NCI-H187 (cell line): ENCODE measurements around the gene EREG.
"Not testable (repeated sequence)": the region's sequence is repeated elsewhere in the genome, so short reads cannot be mapped to it uniquely, and the experiment has no call there.

Experiments used
- DNase-seq, 2 experiments: peaks; one replicate each; lab custom pipeline; 2025; lab: John Stamatoyannopoulos, UW

EREG gene

GRCh38 chr4:74390677-74391076 is 25.7 kb downstream of the EREG start:
- DNase-seq = no peak

DNA sequence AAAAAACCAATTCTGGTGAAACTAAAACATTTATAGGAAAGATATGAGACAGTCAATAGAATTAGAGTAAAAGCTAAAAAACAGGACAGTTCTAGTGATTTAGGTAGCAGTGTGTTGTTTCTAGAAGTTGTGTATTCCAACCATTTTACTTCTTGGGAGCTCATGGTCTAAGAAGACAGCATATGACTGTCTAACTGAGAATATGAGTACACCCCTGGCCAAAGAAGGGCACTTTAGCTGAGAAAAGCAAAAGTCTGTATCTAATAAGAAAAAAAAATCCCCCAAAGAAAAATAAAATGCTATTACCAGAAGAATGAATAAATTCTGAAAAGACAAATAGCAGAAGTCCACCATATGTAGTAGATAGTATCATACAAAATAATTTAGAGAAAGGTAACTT is 26.4 kb downstream of the EREG start:
- no peak for DNase-seq

GRCh38 chr4:74391890-74392475 is 27.0 kb downstream of the EREG start:
- no peak for DNase-seq

- no peak for DNase-seq
Measured at GRCh38 chr4:74394476-74395136, 29.7 kb downstream of the EREG start.

DNA sequence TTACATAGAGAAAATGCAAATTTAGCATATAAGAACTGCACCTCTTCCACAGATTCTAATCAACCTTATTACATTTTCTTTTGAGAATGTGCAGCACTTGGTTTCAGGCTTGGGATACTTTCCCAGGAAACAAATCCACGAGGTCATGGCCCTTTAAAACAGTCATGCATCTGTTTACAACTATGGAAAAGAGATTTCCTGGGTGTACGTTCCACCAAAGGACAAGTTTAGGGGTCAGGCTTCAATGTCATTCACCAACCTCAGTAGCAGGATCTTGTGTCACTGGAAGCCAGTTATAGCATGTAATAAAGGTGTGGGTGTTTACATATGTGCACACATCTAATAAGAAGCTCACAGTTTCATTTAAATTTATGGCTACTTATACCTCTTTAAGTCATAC is 30.7 kb downstream of the EREG start:
- DNase-seq = no peak

GRCh38 chr4:74397748-74398426 is 32.9 kb downstream of the EREG start:
- no peak for DNase-seq

- not testable (repeated sequence) for DNase-seq
Measured at GRCh38 chr4:74398894-74399589, 34.1 kb downstream of the EREG start.

DNA sequence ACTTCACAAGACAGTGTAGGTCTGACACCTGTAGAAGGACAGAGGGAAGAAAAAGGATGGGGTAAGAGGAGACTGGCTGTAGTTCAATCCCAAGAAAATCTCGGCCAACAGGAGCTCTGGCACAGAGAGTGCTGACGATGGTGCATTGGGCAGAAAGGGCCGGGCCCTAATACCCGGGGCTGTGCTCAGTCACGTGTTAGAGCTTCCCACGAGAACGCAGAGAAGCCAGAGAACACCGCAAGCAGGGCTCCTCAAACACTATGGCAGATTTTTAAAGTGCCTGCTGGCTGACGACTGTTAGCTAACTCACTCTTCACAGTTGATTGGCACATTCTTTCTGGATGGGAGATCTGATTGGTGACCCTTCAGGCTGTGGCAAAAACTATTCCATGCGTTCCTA is 35.5 kb downstream of the EREG start:
- no peak for DNase-seq

GRCh38 chr4:74402692-74403456 is 37.9 kb downstream of the EREG start:
- DNase-seq = no peak

- no peak for DNase-seq
Measured at GRCh38 chr4:74407891-74408290, 42.9 kb downstream of the EREG start.

- DNase-seq = no peak
Measured at GRCh38 chr4:74408639-74409038, 43.7 kb downstream of the EREG start.

DNA sequence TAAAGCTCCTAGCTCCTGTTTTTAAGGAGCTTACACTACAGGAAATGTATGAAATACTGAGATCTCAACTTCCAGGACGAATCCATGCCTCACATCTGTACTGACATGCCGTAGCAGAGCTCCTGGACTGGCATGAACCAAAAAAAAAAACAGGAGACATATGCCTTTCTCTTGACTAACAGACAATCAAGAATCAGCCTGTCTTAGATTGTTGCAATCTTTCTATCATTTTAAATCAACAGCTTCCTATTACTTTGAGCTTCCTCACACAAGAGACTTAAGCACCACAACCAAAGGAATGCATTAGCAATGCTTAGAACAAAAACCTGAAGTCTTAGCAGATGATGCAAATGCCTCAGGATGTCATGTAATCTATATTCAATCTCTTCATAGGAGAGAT is 45.3 kb downstream of the EREG start:
- no peak for DNase-seq

DNA sequence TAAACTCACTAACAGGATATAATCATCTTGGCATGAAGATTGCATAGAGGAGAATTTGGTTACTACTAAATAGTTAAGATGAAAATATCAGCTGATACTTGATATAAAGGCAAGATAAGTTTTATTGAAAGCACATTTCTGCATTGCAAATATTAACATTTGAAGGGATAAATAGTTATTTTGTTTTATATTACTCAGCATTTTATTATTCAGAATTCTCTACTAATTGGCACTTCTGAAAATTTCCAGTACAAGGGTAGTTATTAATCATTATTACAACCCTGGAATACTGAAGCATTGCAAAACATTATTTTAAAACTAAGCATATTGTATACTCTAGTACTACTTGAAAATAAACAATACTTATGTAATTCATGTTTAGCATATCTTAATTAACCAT is 47.3 kb downstream of the EREG start:
- DNase-seq = no peak

- DNase-seq = no peak
Measured at GRCh38 chr4:74413265-74413664, 48.3 kb downstream of the EREG start.

DNA sequence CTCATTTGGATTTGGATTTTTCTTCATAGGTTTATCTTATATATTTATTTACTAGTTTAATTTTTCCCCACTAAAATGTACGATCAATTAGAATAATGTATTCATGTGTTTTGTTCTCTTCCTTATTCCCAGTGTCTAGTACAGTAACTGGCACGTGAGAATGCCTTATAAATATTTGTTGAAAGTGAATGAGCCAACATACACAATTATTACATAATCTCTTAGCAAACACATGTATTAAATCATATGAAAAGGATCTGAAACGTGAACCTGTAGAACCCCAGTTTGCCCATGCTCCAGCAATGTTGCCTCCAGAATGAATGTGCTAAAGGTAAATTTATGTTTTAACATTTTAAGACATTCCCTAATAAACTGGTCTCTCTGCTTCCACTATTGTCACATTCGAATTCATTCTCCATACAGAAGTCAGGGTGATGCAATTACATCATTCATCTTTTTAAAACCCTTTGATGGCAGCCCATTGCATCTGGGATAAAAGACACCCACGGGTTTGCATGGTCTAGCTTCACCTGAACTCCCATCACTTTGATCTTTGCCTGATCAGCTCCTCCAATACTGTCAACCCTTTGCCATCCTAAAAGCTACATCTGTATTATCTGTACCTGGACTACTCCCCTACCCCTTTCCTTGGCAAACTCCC is 49.3 kb downstream of the EREG start:
- DNase-seq = no peak

GRCh38 chr4:74415602-74416300 is 50.8 kb downstream of the EREG start:
- DNase-seq = no peak

GRCh38 chr4:74418063-74418670 is 53.2 kb downstream of the EREG start:
- no peak for DNase-seq

DNA sequence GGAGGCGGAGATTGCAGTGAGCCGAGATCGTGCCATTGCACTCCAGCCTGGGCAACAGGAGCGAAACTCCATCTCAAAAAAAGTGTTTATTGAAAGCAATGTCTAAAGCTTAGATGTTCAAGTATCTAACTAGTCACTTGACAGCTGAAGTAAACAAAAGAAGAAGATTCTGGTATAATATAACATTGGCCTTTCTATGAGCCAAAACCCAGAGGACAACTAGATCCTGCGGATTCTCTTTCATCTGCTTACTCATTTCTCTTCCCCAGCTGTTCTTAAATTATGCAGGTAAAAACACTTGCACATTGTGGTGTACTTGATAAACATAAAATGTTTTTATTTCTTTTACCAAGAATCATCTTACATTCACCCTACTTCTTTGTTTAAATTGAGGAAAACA is 55.9 kb downstream of the EREG start:
- no peak for DNase-seq

DNA sequence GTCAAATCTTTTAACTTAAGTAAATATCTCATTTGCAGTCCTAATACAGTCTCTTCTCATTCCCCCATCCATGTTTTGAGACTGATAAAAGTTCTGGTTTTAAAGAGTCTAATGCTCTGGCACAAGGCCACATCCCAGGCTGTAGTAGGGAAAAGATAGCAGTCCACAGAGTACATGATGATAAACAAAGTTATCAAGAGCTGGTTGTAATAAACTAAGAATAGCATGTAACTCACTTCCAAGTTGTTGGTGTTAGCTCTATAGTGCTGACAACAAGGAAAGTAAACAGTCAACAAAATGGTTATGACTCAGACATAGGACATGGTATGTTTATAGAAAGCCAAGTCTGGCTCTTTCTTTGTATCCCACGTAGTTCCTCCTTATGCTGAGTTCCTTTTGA is 58.2 kb downstream of the EREG start:
- no peak for DNase-seq

DNA sequence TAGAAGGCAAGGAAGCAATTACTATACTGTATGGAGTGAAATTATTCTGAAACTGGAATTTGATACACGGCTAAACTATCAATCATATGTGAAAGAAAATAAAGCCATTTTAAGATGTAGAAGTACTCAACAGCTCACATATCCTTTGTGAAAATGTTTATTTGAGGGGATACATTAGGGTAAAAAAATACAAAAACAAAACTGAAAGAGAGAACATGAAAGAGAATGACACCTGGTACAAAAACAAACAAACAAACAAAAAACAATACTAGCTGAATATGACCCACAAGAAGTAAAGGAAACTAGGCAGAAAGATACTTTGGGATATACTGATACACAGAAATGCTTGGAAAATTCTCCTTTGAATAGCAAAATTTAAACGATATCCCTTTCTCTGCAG is 59.2 kb downstream of the EREG start:
- no peak for DNase-seq

GRCh38 chr4:74426101-74426500 is 61.2 kb downstream of the EREG start:
- DNase-seq = no peak
